Suprapubic skin (tissue), 3 donors: ENCODE results near the gene PHKG2.

ENCODE experiments used
- POLR2AphosphoS5 ChIP-seq, 3 donors: sonication (generic); formaldehyde crosslinking; IDR thresholded peaks; one replicate each; pipeline ENCODE4 v1.6.1; 2017; ENCODE audit warnings: antibody characterized with exemption in 3 of 3
- TF ChIP-seq, protein P1 (sequence below), 2 donors: fragments of 200-600 bp in 1 of 2; fragments of 450-650 bp in 1 of 2; sonication (generic) in 1 of 2; IDR thresholded peaks; one replicate each; pipeline ENCODE4 v1.5.1; 2016 to 2019; ENCODE audit warnings: antibody characterized with exemption in 2 of 2, mild to moderate bottlenecking in 1 of 2, moderate library complexity in 1 of 2

DNA sequence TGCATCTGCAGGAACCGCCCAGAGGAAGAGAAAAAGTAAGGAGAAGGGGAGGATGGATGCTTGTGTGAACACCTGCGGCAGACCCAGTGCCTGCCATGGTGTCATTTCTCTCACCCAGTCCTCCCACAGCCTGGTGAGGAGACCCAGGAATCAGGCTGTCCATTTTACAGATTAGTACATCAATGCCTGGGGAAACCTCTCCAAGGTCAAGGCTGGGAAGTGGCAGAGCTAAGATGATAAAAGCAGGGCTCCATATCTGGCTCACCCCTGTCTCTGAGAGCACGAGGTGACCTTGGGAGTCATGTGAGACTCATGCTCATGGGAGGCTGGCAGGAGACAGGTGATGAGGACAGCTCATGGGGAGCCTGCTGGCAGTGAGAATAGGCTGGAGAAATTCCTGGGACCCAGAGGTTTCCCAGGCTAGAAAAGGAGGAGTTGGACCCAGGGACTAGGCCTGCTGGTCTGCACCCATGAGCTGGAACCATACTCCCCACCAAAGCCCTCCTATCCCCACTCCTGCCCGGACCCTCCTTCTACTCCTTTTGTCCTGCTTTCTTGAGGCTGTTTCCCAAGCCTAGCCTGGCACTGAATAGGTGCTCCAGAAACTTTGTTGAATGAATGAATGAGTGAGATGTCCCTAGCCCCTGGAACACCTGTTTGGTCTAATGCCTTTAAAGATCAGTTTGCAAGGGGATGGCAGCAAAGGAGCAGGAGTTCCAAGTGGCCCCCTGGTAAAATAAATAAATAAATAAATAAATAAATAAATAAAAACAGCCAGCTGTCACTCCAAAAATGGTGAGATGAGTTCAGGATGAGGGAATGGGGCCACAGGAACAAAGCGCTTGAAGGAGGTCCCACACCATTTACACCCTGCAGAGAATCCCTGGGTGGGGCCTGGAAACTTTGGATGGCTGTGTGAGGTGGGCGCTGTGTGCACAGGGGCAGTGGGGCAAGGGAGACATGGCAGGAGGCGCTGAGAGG is 37.2 kb downstream of the PHKG2 start:
- TF ChIP-seq, protein P1, sequence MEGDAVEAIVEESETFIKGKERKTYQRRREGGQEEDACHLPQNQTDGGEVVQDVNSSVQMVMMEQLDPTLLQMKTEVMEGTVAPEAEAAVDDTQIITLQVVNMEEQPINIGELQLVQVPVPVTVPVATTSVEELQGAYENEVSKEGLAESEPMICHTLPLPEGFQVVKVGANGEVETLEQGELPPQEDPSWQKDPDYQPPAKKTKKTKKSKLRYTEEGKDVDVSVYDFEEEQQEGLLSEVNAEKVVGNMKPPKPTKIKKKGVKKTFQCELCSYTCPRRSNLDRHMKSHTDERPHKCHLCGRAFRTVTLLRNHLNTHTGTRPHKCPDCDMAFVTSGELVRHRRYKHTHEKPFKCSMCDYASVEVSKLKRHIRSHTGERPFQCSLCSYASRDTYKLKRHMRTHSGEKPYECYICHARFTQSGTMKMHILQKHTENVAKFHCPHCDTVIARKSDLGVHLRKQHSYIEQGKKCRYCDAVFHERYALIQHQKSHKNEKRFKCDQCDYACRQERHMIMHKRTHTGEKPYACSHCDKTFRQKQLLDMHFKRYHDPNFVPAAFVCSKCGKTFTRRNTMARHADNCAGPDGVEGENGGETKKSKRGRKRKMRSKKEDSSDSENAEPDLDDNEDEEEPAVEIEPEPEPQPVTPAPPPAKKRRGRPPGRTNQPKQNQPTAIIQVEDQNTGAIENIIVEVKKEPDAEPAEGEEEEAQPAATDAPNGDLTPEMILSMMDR (IDR thresholded peaks at IDR 0.05): no peak
- no peak for TF ChIP-seq POLR2AphosphoS5 (IDR thresholded peaks at IDR 0.05)
